Uterine smooth muscle cell (primary cell): Measurements from ENCODE around the gene CDC14B. TPM values are rescaled to one million over a fixed set of nuclear protein-coding genes. Genes with fewer than 3 reads are reported as not detected.

Experiments
- total RNA-seq: library from RNA; depleted of rRNA; stranded (reverse); fragments of >200 nt; gene quantifications from 2 replicates; pipeline ENCODE4 v1.2.3, GENCODE V29; 2014

The CDC14B gene
- 9.2 and 16.6 TPM in 2 replicates for total RNA-seq

GRCh38 chr9:96619491-96620180 lies at the start of gene CDC14B:
Gene CDC14B (minus strand): TSS chr9:96619843. CDS start chr9:96619378, 465 bp downstream.

GRCh38 chr9:96655198-96655851 lies 35.7 kb upstream of the CDC14B start, which contains the start of gene PRXL2C:
Gene PRXL2C (minus strand): TSS chr9:96655317. CDS start chr9:96655281, 36 bp downstream.

Other genes with a start within 250 kb of the CDC14B start
- gene SLC35D2, start 236.1 kb downstream of the CDC14B start, total RNA-seq, result 24.8 and 30.9 TPM in 2 replicates
- gene ZNF367, start 201.5 kb downstream of the CDC14B start, total RNA-seq, result 3.9 and 17.2 TPM in 2 replicates
- 26.0 and 26.7 TPM in 2 replicates for gene HABP4, start 169.7 kb downstream of the CDC14B start, total RNA-seq
- gene PRXL2C, start 35.5 kb upstream of the CDC14B start, total RNA-seq, result 12.9 and 17.0 TPM in 2 replicates
- 14.2 and 14.8 TPM in 2 replicates for gene ZNF510, start 158.2 kb upstream of the CDC14B start, total RNA-seq
- gene ZNF782, start 234.7 kb upstream of the CDC14B start, total RNA-seq, result 3.3 and 3.4 TPM in 2 replicates